Measurements from ENCODE around the gene GPAM. TPM values are rescaled to one million over a fixed set of nuclear protein-coding genes. Genes with fewer than 3 reads are reported as not detected.

Gene GPAM
- total RNA-seq, 2 donors from 2014 or later: 18.5 to 21.3 TPM

- H3K27ac Mint-ChIP-seq: no peak overlapping the region
- no peak for DNase-seq
- 90% methylated on average over 5 of the region's 5 CpGs; no CpG with 5 or more reads in 1 of the 2 experiments for WGBS, 2 experiments (ENCODE audit: insufficient coverage in 1 of 2, insufficient read length in 1 of 2)
- peaks cover 4% of the 10 kb centered on the region for H3K9me3 ChIP-seq (ENCODE audit: control insufficient read depth, low read length)
- H3K4me3 Mint-ChIP-seq: no peak overlapping the region
- H3K27me3 ChIP-seq (ENCODE audit: control insufficient read depth, insufficient read depth, low read length, poor library complexity, severe bottlenecking): peaks cover 12% of the 10 kb centered on the region
- H3K9me3 Mint-ChIP-seq: peaks cover 16% of the 10 kb centered on the region
- peaks cover 6% of the 10 kb centered on the region for H3K27me3 Mint-ChIP-seq (ENCODE audit: insufficient read depth)
- no peak overlapping the region for H3K4me3 ChIP-seq (ENCODE audit: low read length)
- H3K27ac ChIP-seq (ENCODE audit: low read depth, low read length): no peak overlapping the region
- TF ChIP-seq CTCF (conservative IDR thresholded peaks at IDR 0.05): no peak
- no peaks in the 10 kb centered on the region for H3K36me3 Mint-ChIP-seq (ENCODE audit: low read depth)
- H3K4me1 Mint-ChIP-seq: peaks cover 2% of the 10 kb centered on the region
- no peak overlapping the region for H3K9ac ChIP-seq (ENCODE audit: extremely low read depth, low read length, poor library complexity, severe bottlenecking)
- H3K36me3 ChIP-seq (ENCODE audit: control insufficient read depth, insufficient read depth, low read length): no peaks in the 10 kb centered on the region
- H3K4me1 ChIP-seq (ENCODE audit: control insufficient read depth, insufficient read depth, low read length): no peaks in the 10 kb centered on the region
Measured at GRCh38 chr10:112189465-112189864, 5.9 kb upstream of the GPAM start.

- Histone ChIP-seq H3K27ac (ENCODE audit: low read depth, low read length) (no peak overlapping the region), H3K9me3 (ENCODE audit: control insufficient read depth, low read length) (peaks cover 4% of the 10 kb centered on the region), H3K36me3 (ENCODE audit: control insufficient read depth, insufficient read depth, low read length) (no peaks in the 10 kb centered on the region), H3K27me3 (ENCODE audit: control insufficient read depth, insufficient read depth, low read length, poor library complexity, severe bottlenecking) (no peaks in the 10 kb centered on the region), H3K4me3 (ENCODE audit: low read length) (no peak overlapping the region), H3K4me1 (ENCODE audit: control insufficient read depth, insufficient read depth, low read length) (no peaks in the 10 kb centered on the region), H3K9ac (ENCODE audit: extremely low read depth, low read length, poor library complexity, severe bottlenecking) (no peak overlapping the region)
- Mint-ChIP-seq H3K9me3 (peaks cover 16% of the 10 kb centered on the region), H3K36me3 (ENCODE audit: low read depth) (no peaks in the 10 kb centered on the region), H3K27me3 (ENCODE audit: insufficient read depth) (peaks cover 6% of the 10 kb centered on the region), H3K4me3 (no peak overlapping the region), H3K27ac (no peak overlapping the region), H3K4me1 (peaks cover 10% of the 10 kb centered on the region)
- DNase-seq: no peak
- TF ChIP-seq CTCF (conservative IDR thresholded peaks at IDR 0.05): no peak
- WGBS, 2 experiments (ENCODE audit: insufficient coverage in 1 of 2, insufficient read length in 1 of 2): 58% methylated on average over 2 of the region's 2 CpGs; no CpG with 5 or more reads in 1 of the 2 experiments
Measured at GRCh38 chr10:112187527-112187926, 4.0 kb upstream of the GPAM start.

DNA sequence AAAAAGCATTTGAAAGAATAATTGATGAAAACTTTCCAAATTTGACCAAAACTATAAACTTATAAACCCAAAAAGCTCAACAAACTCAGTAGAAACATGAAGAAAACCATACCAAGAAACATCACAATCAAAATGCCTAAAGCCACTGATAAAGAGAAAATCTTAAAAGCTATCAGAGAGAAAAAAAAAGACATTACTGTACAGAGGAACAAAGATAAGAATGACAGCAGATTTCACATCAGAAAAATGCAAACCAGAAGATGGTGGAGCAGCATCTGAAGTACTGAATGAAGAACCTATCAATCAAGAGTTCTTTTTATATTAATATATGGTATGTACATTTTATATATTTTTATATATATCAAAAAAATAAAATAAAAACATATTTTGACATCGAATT is 2.4 kb upstream of the GPAM start:
- H3K36me3 Mint-ChIP-seq (ENCODE audit: low read depth): no peaks in the 10 kb centered on the region
- H3K4me3 Mint-ChIP-seq: no peak overlapping the region
- no peak overlapping the region for H3K27ac Mint-ChIP-seq
- peaks cover 18% of the 10 kb centered on the region for H3K4me1 Mint-ChIP-seq
- Histone ChIP-seq H3K9me3 (ENCODE audit: control insufficient read depth, low read length) (peaks cover 4% of the 10 kb centered on the region), H3K36me3 (ENCODE audit: control insufficient read depth, insufficient read depth, low read length) (no peaks in the 10 kb centered on the region), H3K27me3 (ENCODE audit: control insufficient read depth, insufficient read depth, low read length, poor library complexity, severe bottlenecking) (no peaks in the 10 kb centered on the region), H3K4me3 (ENCODE audit: low read length) (no peak overlapping the region), H3K27ac (ENCODE audit: low read depth, low read length) (no peak overlapping the region), H3K9ac (ENCODE audit: extremely low read depth, low read length, poor library complexity, severe bottlenecking) (no peak overlapping the region), H3K4me1 (ENCODE audit: control insufficient read depth, insufficient read depth, low read length) (no peaks in the 10 kb centered on the region)
- no peak for DNase-seq
- TF ChIP-seq CTCF (conservative IDR thresholded peaks at IDR 0.05): no peak
- peaks cover 6% of the 10 kb centered on the region for H3K27me3 Mint-ChIP-seq (ENCODE audit: insufficient read depth)
- peaks cover 16% of the 10 kb centered on the region for H3K9me3 Mint-ChIP-seq
- 95% methylated on average over 1 of the region's 1 CpG; no CpG with 5 or more reads in 1 of the 2 experiments for WGBS, 2 experiments (ENCODE audit: insufficient coverage in 1 of 2, insufficient read length in 1 of 2)

Measured in endodermal cell (in vitro differentiated cells).